Keratinocyte (primary cell): ENCODE measurements around the gene FANCC.

ENCODE experiments used
- CTCF ChIP-seq, 3 experiments: IDR thresholded peaks in 1 of 3; conservative IDR thresholded peaks in 1 of 3; optimal IDR thresholded peaks in 1 of 3; 2 replicates in 2 of 3; 3 replicates in 1 of 3; pipeline versions ENCODE3 to v1.5.1; 2011; ENCODE audit warnings: low read length in 3 of 3, mild to moderate bottlenecking in 3 of 3, moderate library complexity in 2 of 3, control low read depth in 1 of 3, inconsistent platforms in 1 of 3; ENCODE audit not compliant: insufficient read depth in 2 of 3; ENCODE audit errors: extremely low read depth in 1 of 3
- EZH2 ChIP-seq: IDR thresholded peaks from one replicate; pipeline ENCODE4 v1.6.1; 2012; ENCODE audit warnings: inconsistent platforms, mild to moderate bottlenecking, low read length, moderate library complexity

GRCh38 chr9:95302479-95302878 lies 15.0 kb downstream of the FANCC start:
- TF ChIP-seq CTCF (optimal IDR thresholded peaks at IDR 0.05 in 1 of 3, IDR thresholded peaks at IDR 0.05 in 1 of 3, conservative IDR thresholded peaks at IDR 0.05 in 1 of 3; ENCODE audit: extremely low read depth in 1 of 3, insufficient read depth in 2 of 3, low read length in 3 of 3): no peak
- no peak for TF ChIP-seq EZH2
